Sigmoid colon (tissue), 7 donors: ENCODE measurements around the gene CFAP45. TPM values are rescaled to one million over a fixed set of nuclear protein-coding genes. Genes with fewer than 3 reads are reported as not detected.

Experiments used
- DNase-seq: peaks from one replicate; pipeline ENCODE4 v3.0.0-alpha.2; 2019
- H3K27ac ChIP-seq, 4 donors: fragments of 200-600 bp; sonication (generic); one replicate each; pipeline ENCODE4 v1.5.1; 2016 to 2019; ENCODE audit warnings: mild to moderate bottlenecking in 1 of 4
- H3K27me3 ChIP-seq, 3 donors: fragments of 200-600 bp; sonication (generic); one replicate each; pipeline ENCODE4 v1.5.1; 2019; ENCODE audit warnings: mild to moderate bottlenecking in 1 of 3
- H3K36me3 ChIP-seq, 4 donors: fragments of 200-600 bp; sonication (generic); one replicate each; pipeline ENCODE4 v1.5.1; 2016 to 2019
- H3K4me1 ChIP-seq, 4 donors: fragments of 200-600 bp; sonication (generic); one replicate each; pipeline ENCODE4 v1.5.1; 2017 to 2019
- H3K4me3 ChIP-seq, 4 donors: fragments of 200-600 bp; sonication (generic); one replicate each; pipeline ENCODE4 v1.5.1; 2017 to 2019; ENCODE audit warnings: mild to moderate bottlenecking in 2 of 4, moderate library complexity in 1 of 4
- H3K9me3 ChIP-seq, 4 donors: fragments of 200-600 bp in 3 of 4; sonication (generic) in 3 of 4; one replicate each; pipeline versions ENCODE4 v1.5.1 to v1.6.1; 2013 to 2019
- CTCF ChIP-seq, 4 experiments: fragments of 450-650 bp in 3 of 4; fragments of 200-600 bp in 1 of 4; IDR thresholded peaks; one replicate each; pipeline ENCODE4 v1.5.1; 2016 to 2019; ENCODE audit warnings: antibody characterized with exemption in 4 of 4, mild to moderate bottlenecking in 3 of 4, moderate library complexity in 2 of 4
- EP300 ChIP-seq, 4 donors: sonication (generic); formaldehyde crosslinking; IDR thresholded peaks; one replicate each; pipeline ENCODE4 v1.6.1; 2017; ENCODE audit warnings: antibody characterized with exemption in 4 of 4
- POLR2A ChIP-seq, 2 donors: fragments of 450-650 bp; IDR thresholded peaks; one replicate each; pipeline ENCODE4 v1.6.1; 2016; ENCODE audit warnings: antibody characterized with exemption in 2 of 2, mild to moderate bottlenecking in 2 of 2, moderate library complexity in 2 of 2
- POLR2AphosphoS5 ChIP-seq, 4 donors: sonication (generic); formaldehyde crosslinking; IDR thresholded peaks; one replicate each; pipeline ENCODE4 v1.6.1; 2017; ENCODE audit warnings: antibody characterized with exemption in 4 of 4
- WGBS, 2 donors: extraction: QIAGEN DNeasy Blood & Tissue Kit; methylation state at CpG; one replicate each; pipeline ENCODE4 v1.1.7; 2013; 5-methylcytosine and 5-hydroxymethylcytosine counted together
- intact Hi-C: fragments of 100-400 bp; cut with DNase I; formaldehyde crosslinking; loops from one replicate; pipeline ENCODE4 v1.15.1; 2023
- polyA plus RNA-seq, 3 donors: library from polyadenylated mRNA; stranded (reverse); fragments of 200-250 nt; gene quantifications; one replicate each; pipeline ENCODE4 v1.2.3, GENCODE V29; 2013
- total RNA-seq, 4 donors: library from RNA; depleted of rRNA; stranded (reverse); fragments of >200 nt; gene quantifications; one replicate each; pipeline ENCODE4 v1.1.0, GENCODE V29; 2016
- donor health status: healthy with polysubstance abuse.
- donor health status: Bipolar disorder and iron deficiency.
- donor health status: healthy.

Gene CFAP45
- total and polyA plus RNA-seq, 7 donors, result 0.29 to 1.8 (median 1.0) TPM; not detected in 3

- Histone ChIP-seq H3K9me3 (no peaks in the 10 kb centered on the region), H3K27me3 (no peaks in the 10 kb centered on the region), H3K27ac (no peak overlapping the region), H3K4me3 (no peak overlapping the region), H3K4me1 (no peaks in the 10 kb centered on the region), H3K36me3 (no peaks in the 10 kb centered on the region)
- 86 to 92% methylated on average over 3 of the region's 3 CpGs for WGBS, 2 donors
- TF ChIP-seq CTCF (IDR thresholded peaks at IDR 0.05), result no peak
- no peak for TF ChIP-seq POLR2A (IDR thresholded peaks at IDR 0.05)
- no peak for DNase-seq
- intact Hi-C loops, result no loop called here
Observed at GRCh38 chr1:159879136-159879535, 20.8 kb downstream of the CFAP45 start.

DNA sequence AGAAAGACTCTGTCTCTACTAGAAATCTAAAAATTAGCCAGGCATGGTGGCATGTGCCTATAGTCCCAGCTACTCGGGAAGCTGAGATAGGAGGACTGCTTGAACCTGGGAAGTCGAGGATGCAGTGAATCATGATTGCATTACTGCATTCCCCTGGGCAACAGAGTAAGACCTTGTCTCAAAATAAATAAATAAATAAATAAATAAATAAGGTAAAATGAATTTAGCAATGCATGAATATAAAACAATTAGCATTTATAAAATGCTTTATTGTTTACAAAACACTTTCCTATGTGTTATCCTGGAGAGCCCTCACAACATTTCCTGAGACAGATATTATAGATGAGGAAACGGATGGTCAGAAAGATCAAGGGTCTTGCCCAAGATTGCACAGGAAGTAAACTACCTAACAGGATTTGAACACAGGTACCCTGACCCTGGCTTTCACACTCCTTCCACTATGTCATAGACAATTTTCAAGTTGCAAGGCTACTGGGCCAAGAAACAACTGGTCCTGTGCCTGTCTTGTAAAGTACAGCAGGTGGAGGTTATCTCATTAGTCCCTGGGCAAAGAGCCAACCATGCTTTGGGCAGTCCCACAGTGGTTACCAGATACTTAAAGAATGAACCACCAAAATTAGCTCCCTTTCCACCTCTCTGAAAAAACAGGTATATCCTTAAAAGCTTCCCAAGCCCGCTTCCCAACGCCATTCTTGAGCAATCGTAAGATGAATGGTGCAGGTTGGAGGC, 22.1 kb downstream of the CFAP45 start:
- Histone ChIP-seq H3K27ac (no peak overlapping the region), H3K36me3 (no peaks in the 10 kb centered on the region), H3K4me3 (no peak overlapping the region), H3K27me3 (peaks cover 0 to 10% (median 8%) of the 10 kb centered on the region in 3 donors), H3K9me3 (no peaks in the 10 kb centered on the region), H3K4me1 (no peaks in the 10 kb centered on the region)
- intact Hi-C loops, result no loop called here
- 95 to 96% methylated on average over 6 of the region's 6 CpGs for WGBS, 2 donors
- TF ChIP-seq CTCF (IDR thresholded peaks at IDR 0.05) (no peak), POLR2AphosphoS5 (IDR thresholded peaks at IDR 0.05) (no peak), EP300 (IDR thresholded peaks at IDR 0.05) (no peak), POLR2A (IDR thresholded peaks at IDR 0.05) (no peak)
- DNase-seq, result no peak

DNA sequence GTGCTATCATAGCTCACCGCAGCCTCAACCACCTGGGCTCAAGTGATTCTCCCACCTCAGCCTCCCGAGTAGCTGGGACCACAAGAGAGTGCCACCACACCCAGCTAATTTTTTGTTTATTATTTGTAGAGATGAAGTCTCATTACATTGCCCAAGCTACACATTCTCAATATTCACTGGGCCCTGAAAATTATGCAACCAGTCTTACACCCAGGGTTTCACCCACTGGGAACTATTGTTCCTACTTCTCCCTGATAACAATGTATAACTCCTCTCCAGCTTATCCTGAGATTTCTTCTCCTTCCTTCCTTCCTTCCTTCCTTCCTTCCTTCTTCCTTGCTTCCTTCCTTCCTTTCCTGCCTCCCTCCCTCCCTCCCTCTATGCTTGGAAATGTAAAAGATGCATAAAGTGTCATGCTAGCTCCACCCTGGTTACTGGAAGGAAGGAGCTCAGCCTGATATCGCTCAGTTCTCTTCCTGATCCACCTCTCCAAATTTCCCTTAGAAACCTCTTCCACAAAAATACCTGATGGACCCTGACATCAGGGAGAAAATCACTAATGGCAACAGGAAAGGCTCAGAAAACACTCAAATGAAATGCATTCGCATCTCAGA, 26.3 kb downstream of the CFAP45 start:
- intact Hi-C loops, result no loop called here
- no peak overlapping the region for H3K4me3 ChIP-seq
- H3K9me3 ChIP-seq, result no peaks in the 10 kb centered on the region
- peaks cover 0 to under 1% (median 0%) of the 10 kb centered on the region in 4 donors for H3K4me1 ChIP-seq
- WGBS, 2 donors, result 92 to 95% methylated on average over 4 of the region's 4 CpGs
- H3K27ac ChIP-seq, result no peak overlapping the region
- no peak for TF ChIP-seq POLR2A (IDR thresholded peaks at IDR 0.05)
- no peak for TF ChIP-seq EP300 (IDR thresholded peaks at IDR 0.05)
- no peak for TF ChIP-seq CTCF (IDR thresholded peaks at IDR 0.05)
- no peak for TF ChIP-seq POLR2AphosphoS5 (IDR thresholded peaks at IDR 0.05)
- H3K36me3 ChIP-seq, result no peaks in the 10 kb centered on the region
- peaks cover 0 to 41% (median 14%) of the 10 kb centered on the region in 3 donors for H3K27me3 ChIP-seq
- no peak for DNase-seq

DNA sequence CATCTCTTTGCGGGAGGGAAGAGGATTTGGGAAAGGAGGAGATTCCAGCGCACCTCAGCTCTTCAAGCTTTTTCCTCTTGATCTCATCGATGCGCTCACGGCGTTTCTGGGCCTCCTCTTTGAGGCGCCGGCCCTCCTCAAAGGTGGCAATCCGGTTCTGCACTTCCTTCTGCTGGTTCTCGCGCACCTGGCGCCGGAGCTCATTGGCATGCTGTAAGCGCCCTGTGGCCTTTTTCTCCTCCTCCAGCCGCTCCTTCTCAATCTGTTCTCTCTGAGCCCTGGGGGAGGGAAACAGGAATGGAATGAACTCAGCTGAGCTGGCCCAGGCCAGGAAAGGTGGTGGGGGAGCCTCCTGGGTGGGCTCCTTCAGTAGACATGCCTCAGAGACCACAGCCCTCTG, 27.1 kb downstream of the CFAP45 start:
- WGBS, 2 donors, result 85 to 93% methylated on average over 15 of the region's 15 CpGs
- intact Hi-C loops, result no loop called here
- TF ChIP-seq POLR2A (IDR thresholded peaks at IDR 0.05) (no peak), POLR2AphosphoS5 (IDR thresholded peaks at IDR 0.05) (no peak), EP300 (IDR thresholded peaks at IDR 0.05) (no peak), CTCF (IDR thresholded peaks at IDR 0.05) (no peak)
- Histone ChIP-seq H3K27ac (no peak overlapping the region), H3K4me1 (peaks cover 0 to 8% (median 4%) of the 10 kb centered on the region in 4 donors), H3K9me3 (no peaks in the 10 kb centered on the region), H3K36me3 (no peaks in the 10 kb centered on the region), H3K27me3 (peaks cover 0 to 41% (median 14%) of the 10 kb centered on the region in 3 donors), H3K4me3 (no peak overlapping the region)
- no peak for DNase-seq
